ENCODE data around the gene GTF2A1.

GTF2A1 gene

GRCh38 chr14:81133400-81133799 is 87.4 kb downstream of the GTF2A1 start:
- no peak for DNase-seq (ENCODE audit: low spot score)

DNA sequence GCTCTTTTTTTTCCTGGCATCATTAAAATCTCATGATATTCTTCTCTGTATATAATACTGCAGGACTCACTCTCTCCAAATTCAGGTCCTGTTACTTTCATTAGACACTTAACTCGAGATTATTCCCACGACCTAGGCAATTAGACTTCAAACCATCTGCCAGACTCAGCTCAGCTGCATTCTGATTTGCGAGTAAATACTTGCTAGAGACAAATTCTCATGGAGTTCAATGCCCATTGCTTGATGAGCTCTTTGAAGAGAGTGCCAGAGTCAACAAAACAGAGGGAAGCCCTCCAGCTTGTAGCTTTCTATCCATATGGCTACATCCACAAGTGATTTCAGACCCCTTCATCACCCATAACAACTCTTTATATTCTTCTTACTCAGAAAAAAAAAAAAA is 88.3 kb downstream of the GTF2A1 start:
- peak; percentile 27 for DNase-seq (ENCODE audit: low spot score)

DNA sequence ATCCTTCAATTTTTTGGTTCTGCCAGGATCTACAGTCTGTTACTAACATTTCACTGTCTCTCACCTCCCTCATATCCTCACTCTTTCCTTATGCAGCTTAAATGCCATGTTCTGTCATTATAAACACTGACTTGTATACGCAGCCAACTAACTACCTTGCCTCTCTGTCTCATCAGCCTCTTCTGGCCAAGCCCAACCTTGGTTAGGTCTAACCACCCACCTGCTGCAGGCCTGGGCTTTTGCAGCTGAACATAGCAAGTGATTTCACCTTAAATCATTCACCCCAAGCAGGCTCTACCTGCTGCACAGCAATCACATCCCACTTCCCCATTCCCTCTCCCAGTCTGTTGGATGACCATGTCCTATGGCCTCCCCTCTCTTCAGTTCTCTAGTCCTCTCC is 91.5 kb downstream of the GTF2A1 start:
- no peak for DNase-seq (ENCODE audit: low spot score)

DNA sequence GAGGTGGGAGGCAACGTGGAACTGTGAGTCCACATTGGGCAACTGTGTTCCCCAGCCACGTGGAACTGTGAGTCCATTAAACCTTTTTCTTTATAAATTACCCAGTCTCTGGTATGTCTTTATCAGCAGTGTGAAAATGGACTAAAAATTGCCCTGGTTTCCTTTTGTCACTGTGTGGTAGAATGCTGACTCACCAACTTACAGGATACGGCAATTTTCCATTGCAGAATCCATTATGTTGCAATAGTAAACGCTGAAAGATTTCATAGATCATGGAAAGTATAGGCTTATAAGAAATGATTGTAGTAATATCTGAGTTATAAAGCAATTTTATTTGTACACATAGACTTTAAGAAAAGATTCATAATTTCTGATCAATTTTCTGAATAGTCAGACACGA is 93.0 kb downstream of the GTF2A1 start:
- DNase-seq (ENCODE audit: low spot score): no peak

DNA sequence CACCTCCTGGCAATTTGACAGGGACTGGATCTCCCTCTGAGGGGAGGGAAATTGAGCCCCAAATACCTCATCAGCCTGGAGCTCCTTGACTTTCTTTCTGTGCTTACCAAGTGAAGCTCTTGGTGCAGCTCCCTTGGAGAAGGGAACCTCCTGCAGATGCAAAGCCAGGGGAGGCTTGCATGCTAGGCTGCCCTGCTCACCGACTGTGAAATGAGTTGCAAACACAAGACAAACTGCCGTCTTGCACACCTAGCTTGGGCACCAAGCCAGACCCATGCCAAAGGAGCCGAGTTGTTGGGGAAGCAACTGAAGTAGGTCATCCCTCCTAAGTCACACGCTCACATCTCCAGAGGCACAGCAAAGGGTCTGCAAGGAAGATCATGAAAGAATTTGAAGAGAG is 95.2 kb downstream of the GTF2A1 start:
- no peak for DNase-seq (ENCODE audit: low spot score)

All from Ammon's horn (tissue), 1 donor.